Measurements from ENCODE around the gene ZNF462. TPM values are rescaled to one million over a fixed set of nuclear protein-coding genes. Genes with fewer than 3 reads are reported as not detected.

The ZNF462 gene
- polyA plus RNA-seq, result 17.6 and 32.7 TPM in 2 replicates

GRCh38 chr9:106862821-106863720, at the start of gene ZNF462:
Gene ZNF462 (plus strand): TSS chr9:106863166. CDS start chr9:106923384, 60,218 bp downstream.

Data from Purkinje cell (primary cell).